NCI-H2227 treated with DMSO at 0.1 percent for 48 hours (cell line): ENCODE data around the gene TBC1D21.

Source experiments
- DNase-seq: peaks from one replicate; lab custom pipeline; 2025; lab: John Stamatoyannopoulos, UW

Gene TBC1D21

DNA sequence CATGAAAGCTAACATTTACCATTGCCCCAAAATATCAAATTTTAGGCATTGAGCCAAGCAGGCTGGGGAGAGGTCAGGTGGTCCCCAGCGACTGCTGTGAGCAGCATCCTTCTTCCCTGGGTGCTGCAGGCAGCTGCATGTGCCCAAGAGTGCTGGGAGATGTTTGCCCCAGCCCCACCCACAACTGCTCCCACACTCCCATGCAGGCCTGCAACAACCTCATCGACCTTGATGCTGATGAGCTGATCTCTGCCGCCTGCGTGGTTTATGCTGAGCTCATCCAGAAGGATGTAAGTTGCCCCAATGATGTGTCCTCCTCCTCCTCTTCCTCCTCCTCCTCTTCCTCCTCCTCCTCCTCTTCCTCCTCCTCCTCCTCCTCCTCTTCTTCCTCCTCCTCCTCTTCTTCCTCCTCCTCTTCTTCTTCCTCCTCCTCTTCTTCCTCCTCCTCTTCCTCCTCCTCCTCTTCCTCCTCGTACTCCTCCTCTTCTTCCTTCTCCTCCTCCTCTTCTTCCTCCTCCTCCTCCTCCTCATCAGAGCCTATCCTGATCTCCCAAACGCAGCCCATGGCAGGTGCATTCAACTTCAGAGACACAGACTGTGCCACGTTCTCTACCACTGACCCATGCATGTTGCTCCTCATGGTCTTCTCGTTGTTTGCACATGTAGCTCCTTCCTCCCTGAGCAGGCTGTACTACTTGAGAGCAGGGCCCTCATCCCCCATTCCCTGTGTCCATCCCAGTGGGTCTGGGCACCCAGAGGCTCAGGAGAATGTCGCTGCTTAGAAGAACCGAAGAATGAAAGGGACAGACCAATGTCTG is 15.1 kb downstream of the TBC1D21 start:
- no peak for DNase-seq

DNA sequence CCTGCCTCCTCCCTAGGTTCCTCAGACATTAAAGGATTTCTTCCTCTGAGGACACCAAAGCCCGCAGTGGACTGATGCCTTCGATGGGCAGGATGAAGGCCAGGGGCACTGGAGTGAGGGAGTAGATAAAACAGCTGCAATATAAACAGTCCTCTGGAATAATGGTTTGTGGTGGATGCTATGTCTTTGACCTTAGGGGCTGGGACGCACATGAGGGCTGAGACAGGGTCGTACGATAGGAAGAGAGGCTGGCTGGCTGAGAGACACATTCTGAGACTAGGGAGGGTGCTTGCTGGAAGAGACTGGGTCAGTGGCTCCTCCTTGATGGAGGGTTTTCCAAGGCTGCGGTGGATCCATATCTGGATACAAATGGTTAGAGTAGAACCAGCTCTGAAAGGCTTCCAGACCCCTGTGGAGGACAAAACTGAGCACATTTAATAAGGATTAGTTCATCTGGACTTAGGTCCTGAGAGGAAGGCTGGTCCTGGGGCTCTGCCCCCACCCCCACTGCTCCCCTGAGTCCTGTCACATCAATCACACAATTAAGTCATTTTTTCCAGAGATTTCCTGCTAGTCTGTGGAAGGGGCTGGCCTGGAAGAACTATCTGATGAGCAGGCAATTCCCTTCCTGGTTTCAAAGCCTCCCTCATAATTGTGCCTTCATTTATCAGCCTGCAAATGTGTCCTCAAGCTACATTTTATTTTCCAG is 15.8 kb downstream of the TBC1D21 start:
- DNase-seq = no peak

DNA sequence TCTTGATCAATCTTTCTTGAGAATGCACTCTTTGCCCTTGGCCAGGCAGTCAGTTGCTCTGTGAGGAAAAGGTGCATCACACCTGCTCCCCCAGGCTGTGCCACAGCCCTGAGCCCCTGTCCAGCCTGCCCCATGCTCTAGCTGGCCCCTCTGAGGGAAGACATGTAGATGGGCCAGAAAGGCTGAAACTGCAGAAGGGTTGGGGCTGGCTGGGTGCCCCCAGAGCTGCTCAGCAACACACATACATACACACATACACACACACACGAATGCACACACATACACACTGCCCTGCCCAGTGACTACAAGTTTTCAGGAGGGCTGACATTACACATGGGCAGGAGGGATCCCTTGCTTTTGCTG is 16.4 kb downstream of the TBC1D21 start:
- no peak for DNase-seq

DNA sequence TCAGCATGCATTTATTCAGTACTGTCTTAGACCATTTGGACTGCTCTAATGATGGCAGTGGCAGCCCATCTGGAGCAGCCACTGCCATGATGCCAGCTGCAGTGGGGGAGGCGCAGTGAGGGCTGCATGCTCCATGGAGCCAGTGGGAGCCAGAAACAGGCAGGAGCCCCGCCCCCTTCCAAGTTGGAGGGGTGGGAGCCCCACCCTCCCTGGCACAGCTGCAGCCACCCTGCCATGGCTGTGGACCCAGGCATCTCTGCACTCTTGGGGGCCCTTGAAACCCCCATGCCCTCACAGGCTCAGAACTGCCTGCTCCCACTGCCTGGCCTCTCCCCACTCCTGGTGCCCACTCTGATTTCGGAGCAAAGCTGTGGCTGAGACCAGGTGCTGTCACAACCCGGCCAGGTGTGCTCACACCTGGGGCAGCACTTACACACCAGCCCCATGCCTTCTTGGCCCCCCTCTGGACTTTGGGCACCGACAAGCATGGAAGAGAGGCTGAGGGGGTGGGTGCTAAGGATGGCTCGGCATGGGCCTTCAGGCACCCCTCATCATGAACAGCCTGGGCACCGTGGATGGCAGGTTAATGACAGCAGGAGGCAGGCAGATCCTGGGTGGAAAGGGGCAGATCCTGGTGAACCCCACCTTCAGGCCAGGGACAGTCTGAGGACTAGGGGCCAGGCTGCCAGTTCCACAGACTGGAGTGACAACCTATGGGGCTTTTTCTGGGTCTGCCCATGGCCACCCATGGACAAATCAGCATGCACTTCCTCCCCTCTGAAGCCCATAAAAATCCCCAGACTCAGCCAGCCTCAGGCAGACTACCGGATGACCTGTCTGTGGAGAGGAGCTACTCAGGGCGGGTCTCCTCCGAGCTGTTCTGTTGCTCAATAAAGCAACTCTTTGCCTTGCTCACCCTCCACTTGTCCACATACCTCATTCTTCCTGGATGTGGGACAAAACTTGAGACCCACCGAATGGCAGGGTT is 18.3 kb downstream of the TBC1D21 start:
- DNase-seq = no peak

DNA sequence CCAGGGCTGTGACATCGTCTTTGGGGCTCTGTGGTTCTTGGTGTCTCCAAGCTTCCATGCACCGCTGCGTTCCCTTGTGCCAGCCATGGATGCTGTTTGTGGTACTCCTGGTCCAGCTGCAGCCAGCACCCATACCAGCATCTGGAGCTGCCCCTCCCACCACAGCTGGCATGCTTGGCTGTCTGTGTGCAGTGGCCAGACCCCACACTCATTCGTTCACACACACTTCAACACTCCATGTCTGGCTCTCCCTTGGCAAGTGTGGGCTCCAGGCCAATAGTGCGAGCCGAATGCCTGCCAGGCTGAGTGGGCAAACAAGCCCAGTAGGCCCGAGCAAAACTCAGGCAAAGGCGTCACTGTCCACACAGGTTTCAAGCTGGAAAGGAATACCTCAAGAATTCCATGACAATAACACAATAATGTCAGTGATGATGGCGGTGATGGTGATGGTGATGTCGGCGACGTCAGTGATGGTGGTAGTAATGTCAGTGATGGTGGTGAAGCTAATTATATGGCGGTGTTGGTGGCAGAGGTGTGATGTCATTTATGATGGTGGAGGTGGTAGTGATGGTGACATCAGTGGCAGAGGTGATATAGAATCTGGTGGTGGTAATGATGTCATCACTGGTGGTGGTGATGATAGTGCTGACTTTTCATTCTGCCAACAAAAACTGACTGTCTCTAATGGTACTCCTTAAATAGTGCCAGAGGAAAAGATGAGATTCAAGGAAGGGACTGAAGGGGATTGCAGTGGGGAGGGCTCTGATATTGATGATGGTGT is 19.3 kb downstream of the TBC1D21 start:
- no peak for DNase-seq

DNA sequence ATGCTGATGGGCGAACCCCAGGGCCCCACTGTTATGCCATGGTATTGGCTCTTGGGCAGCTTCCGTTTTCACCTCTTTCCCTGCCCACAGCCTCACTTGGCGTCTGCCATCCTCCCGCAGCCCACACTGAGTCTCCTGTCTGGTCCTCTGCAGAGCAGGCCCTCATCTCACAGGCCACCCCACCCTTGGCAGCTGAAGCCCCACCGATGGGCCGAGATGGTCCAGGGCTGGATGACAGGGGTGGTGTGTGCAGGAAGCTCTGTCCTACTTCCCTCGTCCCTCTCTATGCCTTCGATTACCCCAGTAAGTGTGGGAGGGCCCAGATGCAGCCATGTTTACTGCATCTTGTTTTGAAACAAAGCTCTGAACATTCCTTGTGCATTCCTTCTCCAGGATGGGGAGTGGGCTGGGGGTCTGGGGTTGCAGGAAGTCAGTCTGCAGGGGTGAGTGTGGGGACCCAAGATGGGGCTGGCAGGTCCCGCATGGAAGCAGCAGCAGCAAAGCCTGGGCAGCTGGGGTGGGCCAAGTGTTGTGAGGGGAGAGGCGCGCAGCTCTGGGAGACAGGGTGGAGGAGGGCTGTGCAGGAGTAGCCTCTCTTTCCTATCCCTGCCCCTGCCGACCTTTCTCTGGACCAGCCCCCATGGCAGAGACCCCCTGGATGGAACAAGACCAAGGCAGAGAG is 20.9 kb downstream of the TBC1D21 start:
- no peak for DNase-seq

DNA sequence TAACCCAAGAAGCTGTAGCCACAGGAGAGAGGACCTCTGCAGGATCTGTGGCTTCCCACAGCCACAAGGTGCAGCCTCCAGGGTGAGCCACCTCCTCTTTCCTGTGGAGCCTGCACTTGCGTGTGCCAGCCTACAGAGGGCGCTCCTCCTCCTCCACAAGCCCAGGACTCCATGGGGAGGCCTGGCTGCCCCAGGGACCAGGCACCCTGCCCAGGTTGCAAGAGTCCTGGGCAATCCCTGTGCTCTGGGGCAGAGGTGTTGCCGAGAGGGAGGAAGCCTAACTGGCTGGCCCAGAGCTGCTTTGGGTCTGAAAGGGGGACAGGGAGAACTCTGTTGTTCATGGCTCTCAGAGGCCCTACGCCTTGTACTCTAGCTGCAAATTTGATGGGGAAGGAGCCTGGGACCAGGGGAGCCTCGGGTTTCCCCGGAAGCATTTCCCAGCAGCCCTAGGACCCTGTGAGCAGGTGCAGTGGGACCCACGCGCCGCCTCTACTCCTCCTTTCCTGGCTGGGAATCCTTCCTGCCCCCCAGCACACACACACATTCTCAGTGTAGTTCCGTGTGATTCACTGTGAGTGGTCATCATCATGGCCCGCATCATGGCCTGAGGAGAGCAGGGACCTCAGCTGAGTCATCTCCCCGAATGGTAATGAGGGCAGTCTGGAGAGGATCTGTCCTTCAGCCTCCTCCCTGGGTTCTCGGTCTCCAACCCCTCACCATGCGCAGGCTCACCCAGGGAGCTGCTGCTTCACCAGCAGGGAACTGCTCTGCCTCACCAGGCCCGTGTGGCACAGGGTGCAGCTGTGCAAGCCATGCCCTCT is 24.3 kb downstream of the TBC1D21 start:
- no peak for DNase-seq

DNA sequence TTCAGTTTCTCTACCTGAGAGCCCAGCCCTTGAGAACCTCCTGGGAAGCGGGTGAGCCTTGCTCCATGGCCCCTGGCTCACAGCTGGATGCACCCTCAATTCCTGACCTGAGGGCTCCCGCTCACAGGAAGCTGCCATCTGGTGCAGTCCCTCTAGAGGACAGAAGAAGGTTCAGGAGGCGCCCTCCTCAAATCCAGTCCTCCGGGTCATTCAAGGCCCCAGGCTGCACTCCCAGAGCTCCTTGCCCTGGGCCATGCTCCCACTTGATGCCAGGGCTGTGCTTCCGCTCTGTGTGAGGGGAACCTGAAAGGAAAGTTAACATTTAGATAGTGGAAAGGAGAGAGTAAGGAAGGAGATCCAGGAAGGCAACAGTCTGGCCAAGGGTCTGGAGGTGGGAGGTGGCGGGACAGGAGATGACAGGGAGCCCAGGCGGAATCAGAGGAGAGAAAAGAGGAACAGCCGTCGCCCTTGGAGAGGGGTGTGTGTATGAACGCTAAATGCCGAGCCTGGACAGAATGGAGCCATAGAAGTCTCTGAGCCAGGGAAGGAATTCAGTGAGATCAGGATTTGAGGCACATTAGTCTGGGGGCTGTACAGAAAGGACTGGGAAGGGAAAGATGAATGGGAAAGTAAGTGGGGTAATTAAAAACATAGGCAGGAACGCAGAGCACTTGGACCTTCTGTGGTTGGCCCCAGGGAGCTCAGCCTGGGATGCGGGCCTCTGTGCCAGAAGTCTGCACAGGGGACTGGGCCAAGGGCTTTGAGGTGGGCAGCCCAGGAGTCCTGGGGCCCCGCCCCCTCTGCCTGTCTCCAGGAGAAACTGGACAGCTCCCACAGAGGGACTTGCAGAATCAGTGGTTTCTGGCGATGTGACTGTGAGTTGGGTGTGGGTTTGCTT is 26.1 kb downstream of the TBC1D21 start:
- no peak for DNase-seq

DNA sequence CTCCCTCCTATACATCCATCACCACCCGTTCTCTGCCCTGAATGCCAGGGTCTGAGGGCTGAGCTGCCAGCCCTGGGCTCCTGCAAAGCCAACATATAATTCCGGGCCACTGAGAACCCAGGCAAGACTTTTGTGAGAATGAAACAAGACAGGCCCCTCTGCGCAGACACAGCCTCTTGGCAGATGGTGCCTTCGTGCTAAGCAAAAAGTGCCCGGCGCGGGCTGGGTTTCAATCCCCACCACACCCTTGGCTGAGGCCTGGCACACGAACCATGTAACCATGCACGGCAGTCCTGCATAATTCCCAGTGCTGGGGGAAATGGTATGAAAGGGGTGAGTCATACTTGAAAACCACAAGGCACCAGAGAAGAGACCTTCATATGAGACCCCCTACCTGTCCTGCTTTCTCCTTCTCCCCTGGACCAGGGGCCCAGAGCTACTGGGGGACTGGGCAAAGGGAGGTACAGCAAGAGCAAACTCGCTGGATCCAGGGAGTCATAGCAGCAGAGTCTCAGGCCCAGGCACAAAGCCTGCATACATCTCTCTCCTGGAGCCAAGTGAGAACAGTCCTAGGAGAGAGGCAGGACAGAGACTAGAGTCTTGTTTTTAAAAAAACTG is 26.8 kb downstream of the TBC1D21 start:
- no peak for DNase-seq

DNA sequence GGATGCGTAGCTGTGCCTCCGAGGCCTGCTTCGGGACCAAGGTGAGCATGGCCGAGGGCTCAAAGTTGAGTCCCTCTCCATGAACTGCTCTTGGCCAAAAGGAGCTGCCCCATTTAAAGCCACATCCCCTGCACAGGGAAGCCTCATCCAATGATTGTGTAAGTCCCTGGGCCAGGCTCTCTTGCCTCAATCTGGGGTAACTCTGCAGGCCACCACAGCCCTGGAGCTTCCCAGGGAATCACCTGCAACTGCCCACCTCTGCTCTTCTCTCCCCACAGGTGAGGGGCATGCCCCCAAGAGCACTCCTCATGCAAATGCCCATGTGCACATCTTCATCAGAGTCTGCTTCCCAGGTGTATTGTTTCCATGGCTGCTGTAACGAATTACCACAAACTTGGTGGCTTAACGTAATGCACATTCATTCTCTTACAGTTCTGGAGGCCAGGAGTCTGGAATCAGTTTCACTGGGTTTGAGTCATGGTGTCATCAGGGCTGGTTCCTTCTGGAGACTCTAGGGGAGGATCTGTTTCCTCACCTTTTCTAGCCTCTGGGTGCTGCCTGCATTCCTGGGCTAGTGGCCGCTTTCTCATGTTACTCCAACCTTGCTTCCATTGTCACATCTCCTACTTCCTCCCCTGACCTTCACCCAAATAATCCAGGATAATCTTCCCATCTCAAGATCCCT is 27.9 kb downstream of the TBC1D21 start:
- no peak for DNase-seq

DNA sequence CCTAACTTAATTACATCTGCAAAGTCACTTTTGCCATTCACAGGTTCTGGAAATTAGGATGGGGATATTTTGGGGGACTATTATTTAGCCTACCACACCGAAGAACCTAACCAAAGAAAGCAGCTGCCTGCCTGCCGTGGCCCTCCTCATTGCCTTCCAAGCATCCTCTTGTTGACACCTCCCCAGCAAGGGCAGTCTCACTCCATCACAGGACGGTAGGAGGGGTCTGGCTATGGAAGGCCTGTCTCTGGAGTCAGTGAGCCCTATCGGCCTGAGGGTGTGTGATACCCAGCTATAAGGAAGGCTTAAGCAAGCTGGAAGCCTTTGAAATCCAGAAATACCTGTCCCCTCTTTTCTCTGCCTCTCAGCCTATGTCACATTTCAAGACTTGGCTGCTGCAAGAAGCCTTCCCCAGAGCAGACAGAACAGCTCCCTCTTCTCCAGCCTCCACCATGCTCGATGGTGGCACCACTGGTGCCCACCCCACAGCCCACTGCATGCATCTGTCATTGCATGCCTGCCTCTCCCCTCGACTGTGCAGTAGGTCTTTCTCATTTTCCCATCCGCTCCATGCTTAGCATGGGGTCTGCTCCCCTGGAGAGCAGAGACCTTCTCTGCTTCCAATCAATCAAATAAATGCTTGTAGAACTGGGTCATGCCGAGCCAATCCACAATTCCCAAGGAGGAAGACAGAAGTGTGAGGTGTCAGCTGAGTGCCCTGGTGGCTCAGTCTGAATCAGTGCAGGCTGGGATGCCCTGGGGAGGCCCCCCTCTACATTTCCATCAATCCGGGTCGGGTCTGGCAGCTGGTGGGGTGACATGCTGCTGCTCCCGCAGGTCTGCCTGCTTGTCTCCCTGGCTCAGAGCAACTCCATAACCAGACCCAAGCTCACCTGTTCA is 29.0 kb downstream of the TBC1D21 start:
- no peak for DNase-seq

DNA sequence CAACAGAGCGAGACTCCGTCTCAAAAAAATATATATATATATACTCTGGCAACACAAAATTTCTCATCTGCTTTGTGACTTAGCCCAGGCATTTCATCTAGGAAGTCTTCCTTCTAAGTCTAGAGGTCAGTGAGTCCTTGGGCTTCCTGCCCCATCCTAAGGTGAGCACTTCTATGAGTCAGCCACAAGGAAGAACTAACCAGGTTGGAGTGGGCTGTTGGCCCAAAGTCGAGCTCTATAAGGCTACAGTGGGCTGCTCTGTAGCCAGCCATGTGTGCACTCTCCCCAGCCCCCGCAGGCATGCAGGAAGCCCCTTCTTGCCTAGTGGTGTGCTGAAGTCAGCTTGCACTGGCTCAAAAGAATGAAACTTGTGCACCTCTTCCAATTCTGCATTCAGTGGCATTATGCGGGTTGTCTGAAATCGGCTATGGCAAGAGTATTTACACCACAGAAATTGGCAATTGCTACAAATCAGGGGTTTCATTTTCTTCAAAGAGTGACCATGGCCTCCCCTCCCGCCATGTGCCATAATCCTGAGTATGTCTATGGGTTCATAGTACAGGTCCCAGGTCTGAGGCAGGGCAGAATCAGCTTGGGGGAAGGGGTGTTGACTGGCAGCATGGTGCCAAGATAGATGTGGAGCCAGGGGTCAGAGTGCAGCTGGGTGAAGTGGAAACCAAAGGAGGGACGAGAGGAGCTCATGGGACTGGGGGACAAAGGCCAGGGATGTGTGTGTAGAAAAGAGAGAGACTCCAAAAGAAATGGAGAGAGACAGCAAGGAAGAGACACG is 30.9 kb downstream of the TBC1D21 start:
- DNase-seq = no peak

DNA sequence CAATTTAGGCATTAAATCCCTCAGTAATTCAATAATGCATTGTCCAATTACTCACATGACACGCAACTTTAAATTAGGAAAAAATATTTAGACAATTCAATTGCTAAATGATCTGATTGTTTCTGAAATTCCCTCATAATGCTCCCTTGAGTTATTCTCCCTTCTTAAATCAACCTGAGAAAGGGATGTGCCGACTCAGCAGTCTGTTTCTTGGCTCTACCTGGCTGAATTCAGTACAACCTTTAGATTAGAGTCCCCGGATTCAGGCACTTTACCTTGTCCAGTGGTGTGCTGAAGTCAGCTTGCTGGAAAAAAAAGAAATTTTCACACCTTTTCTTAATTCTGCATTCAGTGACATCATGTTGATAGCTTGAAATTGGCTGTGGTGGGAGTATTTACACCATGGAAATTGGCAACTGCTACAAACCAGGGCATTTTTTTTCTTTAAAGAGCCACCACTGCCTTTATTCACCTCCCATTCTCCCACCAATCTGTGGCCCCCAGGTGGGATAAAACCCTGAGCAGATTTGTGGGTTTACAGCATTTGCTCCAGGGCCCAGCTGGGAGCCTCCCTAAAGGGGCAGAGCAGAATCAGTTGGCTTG is 32.0 kb downstream of the TBC1D21 start:
- no peak for DNase-seq

DNA sequence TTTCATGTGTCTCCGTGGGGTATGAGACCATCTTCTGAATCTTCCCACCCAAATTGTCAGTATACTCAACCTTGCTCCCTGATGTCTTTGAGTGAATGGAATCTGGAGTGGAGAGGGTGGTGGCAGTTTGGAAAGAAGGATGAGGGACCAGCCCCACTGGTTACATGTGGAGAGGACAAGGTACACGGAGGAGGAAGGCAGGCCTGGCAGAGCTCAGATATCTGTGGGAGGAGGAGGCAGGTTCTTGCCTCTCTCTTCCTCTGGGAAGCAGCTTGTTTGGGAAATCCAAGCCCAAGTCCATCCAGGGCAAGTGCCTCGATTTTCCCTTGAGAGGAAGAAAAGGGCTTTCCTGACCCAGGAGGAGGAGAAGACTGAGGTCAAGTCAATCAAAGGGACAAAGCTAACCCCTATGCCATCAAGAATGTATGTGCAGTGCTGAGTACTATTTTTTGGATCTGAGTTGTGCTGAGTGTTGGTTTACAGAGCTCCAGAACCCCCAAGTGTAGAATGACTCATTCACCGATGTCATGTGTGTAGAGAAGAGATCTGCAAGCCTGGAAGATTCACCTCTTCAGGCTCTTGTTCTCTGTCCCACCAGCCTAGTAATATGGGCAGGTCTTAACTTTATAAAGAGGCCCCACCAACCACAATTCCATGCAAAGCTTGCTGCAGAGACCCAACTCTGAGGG is 33.1 kb downstream of the TBC1D21 start:
- no peak for DNase-seq

DNA sequence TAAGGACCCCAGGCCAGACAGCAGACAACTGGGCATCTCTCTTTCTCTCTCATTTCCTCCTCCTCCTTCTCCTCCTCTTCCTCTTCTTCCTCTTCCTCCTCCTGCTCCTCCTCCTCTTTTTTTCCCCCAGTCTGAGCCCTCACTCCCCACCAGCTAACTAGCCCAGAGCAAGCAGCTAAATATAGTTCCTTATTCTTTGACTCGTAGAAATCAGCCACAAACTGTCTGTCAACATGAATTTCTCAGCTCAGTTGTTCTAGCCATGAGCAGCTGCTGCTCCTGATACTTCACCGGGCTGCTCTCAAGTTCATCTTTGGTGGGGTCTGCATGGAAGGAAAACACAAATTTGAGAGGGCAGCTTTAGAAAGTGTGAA is 33.7 kb downstream of the TBC1D21 start:
- DNase-seq = no peak
